Measurements from ENCODE around the gene COX6B2. TPM values are rescaled to one million over a fixed set of nuclear protein-coding genes. Genes with fewer than 3 reads are reported as not detected.

The COX6B2 gene
- total and polyA plus RNA-seq, 2 of the 13 experiments (the other 11 are each of a cell fraction or from before 2014, with no cell fraction given), result 0.21 TPM; not detected in 1

DNA sequence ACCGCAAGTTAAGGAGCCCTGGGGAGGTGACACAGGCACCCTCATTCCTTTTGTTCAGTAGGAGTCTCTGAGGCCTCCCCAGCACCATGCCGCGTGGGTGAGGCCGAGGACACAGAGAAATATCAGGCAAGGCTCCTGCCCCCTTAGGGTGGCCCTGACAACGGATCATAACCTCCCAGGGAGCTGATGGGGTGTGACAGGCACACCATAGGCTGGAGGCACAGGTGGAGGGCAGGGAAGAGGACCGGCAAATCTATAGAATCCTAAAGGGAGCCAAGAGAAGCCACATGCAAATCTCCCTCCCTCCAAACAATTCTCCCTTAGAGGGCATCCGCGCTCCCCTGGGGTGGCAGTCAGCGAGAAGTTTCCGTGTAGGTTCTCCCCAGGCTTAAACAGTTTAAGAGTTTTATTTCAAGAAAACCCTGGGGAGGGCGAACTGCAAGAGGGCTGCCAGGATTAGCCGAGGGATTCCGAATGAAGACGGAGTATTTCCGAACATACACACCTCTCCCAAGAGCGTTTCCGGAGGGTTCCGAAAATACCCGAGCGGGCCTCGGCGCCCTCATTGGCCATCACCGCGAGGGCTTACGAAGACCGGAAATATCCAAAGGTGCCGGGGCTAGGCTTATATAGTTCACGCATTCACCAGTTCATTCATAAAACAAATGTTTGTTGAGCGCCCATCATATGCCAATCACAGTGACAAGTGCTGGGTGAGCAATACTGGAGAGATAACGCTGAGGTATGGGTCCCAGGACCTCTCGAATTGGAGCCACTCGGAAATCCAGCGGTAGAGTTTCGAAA lies 30.6 kb upstream of the COX6B2 start (continued):
- TF ChIP-seq ZNF580 (CRISPR knock-in tag; IDR thresholded peaks at IDR 0.05; ENCODE audit: borderline replicate concordance, low read depth), result peak; percentile 19; the same call in 1 of the 2 replicates
- TF ChIP-seq TBP (CRISPR knock-in tag; IDR thresholded peaks at IDR 0.05), result no peak
- TF ChIP-seq EHMT2 (IDR thresholded peaks at IDR 0.05; ENCODE audit: borderline replicate concordance, low read depth, low read length), result no peak
- TF ChIP-seq ZNF3 (CRISPR knock-in tag; IDR thresholded peaks at IDR 0.05), result no peak
- peak; percentile 76; the same call in 1 of the 2 replicates for TF ChIP-seq DNMT3B (CRISPR knock-in tag; conservative IDR thresholded peaks at IDR 0.05)
- TF ChIP-seq ZNF691 (CRISPR knock-in tag; IDR thresholded peaks at IDR 0.05; ENCODE audit: borderline replicate concordance, low read depth), result no peak
- TF ChIP-seq ZNF589 (CRISPR knock-in tag; conservative IDR thresholded peaks at IDR 0.05), result no peak
- TF ChIP-seq SNAPC2 (CRISPR knock-in tag; IDR thresholded peaks at IDR 0.05), result 0 out of 2 replicates have a peak, but pooled peaks have one; percentile 39
- TF ChIP-seq ZNF430 (CRISPR knock-in tag; IDR thresholded peaks at IDR 0.05), result peak; percentile 73
- 0 out of 2 replicates have a peak, but pooled peaks have one; percentile 32 for TF ChIP-seq NRL (CRISPR knock-in tag; IDR thresholded peaks at IDR 0.05; ENCODE audit: borderline replicate concordance)
- TF ChIP-seq SOX5 (CRISPR knock-in tag; IDR thresholded peaks at IDR 0.05; ENCODE audit: borderline replicate concordance), result no peak
- 0 out of 2 replicates have a peak, but pooled peaks have one; percentile 13 for TF ChIP-seq ZNF746 (CRISPR knock-in tag; IDR thresholded peaks at IDR 0.05)
- TF ChIP-seq ZNF563 (CRISPR knock-in tag; IDR thresholded peaks at IDR 0.05), result no peak; the same call in 1 of the 2 replicates
- no peak for TF ChIP-seq ZBTB7A (CRISPR knock-in tag; IDR thresholded peaks at IDR 0.05)
- no peak for TF ChIP-seq TARDBP (CRISPR knock-in tag; IDR thresholded peaks at IDR 0.05)
- TF ChIP-seq, protein P1, sequence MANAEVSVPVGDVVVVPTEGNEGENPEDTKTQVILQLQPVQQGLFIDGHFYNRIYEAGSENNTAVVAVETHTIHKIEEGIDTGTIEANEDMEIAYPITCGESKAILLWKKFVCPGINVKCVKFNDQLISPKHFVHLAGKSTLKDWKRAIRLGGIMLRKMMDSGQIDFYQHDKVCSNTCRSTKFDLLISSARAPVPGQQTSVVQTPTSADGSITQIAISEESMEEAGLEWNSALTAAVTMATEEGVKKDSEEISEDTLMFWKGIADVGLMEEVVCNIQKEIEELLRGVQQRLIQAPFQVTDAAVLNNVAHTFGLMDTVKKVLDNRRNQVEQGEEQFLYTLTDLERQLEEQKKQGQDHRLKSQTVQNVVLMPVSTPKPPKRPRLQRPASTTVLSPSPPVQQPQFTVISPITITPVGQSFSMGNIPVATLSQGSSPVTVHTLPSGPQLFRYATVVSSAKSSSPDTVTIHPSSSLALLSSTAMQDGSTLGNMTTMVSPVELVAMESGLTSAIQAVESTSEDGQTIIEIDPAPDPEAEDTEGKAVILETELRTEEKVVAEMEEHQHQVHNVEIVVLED (CRISPR knock-in tag; IDR thresholded peaks at IDR 0.05; ENCODE audit: borderline replicate concordance), result no peak
- no peak for TF ChIP-seq RAD21 (CRISPR knock-in tag; IDR thresholded peaks at IDR 0.05)
- no peak for TF ChIP-seq PCBP1 (IDR thresholded peaks at IDR 0.05; ENCODE audit: borderline replicate concordance, low read depth, low read length)
- TF ChIP-seq ASH2L (IDR thresholded peaks at IDR 0.05; ENCODE audit: insufficient read length, low read depth, low read length), result peak; percentile 68
- TF ChIP-seq, protein P2, sequence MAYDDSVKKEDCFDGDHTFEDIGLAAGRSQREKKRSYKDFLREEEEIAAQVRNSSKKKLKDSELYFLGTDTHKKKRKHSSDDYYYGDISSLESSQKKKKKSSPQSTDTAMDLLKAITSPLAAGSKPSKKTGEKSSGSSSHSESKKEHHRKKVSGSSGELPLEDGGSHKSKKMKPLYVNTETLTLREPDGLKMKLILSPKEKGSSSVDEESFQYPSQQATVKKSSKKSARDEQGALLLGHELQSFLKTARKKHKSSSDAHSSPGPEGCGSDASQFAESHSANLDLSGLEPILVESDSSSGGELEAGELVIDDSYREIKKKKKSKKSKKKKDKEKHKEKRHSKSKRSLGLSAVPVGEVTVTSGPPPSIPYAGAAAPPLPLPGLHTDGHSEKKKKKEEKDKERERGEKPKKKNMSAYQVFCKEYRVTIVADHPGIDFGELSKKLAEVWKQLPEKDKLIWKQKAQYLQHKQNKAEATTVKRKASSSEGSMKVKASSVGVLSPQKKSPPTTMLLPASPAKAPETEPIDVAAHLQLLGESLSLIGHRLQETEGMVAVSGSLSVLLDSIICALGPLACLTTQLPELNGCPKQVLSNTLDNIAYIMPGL (CRISPR knock-in tag; IDR thresholded peaks at IDR 0.05; ENCODE audit: borderline replicate concordance in 1 of 2, low read depth in 1 of 2), result peak in 1 of 2 experiments; percentile 15; a peak in 1 of 4 replicates
- TF ChIP-seq IKZF4 (CRISPR knock-in tag; IDR thresholded peaks at IDR 0.05; ENCODE audit: borderline replicate concordance, low read depth, not compliant biosample characterization), result no peak
- TF ChIP-seq KDM5B (CRISPR knock-in tag; IDR thresholded peaks at IDR 0.05; ENCODE audit: borderline replicate concordance), result 0 out of 2 replicates have a peak, but pooled peaks have one; percentile 38
- peak; percentile 52 for TF ChIP-seq POLR2AphosphoS5 (IDR thresholded peaks at IDR 0.05; ENCODE audit: low read depth, low read length)
- TF ChIP-seq ISL2 (CRISPR knock-in tag; IDR thresholded peaks at IDR 0.05), result no peak

All from HepG2 (cell line).